Measurements from ENCODE around the gene MPHOSPH10. TPM values are rescaled to one million over a fixed set of nuclear protein-coding genes. Genes with fewer than 3 reads are reported as not detected.
A peak's percentile ranks its signal among the peaks of the same experiment; 100 is the strongest.
"Not testable (repeated sequence)": the region's sequence is repeated elsewhere in the genome, so short reads cannot be mapped to it uniquely, and the experiment has no call there.

Gene MPHOSPH10
- total and polyA plus RNA-seq, 10 of the 15 experiments (the other 5 are each of a cell fraction or from before 2014, with no cell fraction given) = 23.8 to 56.8 (median 41.3) TPM

DNA sequence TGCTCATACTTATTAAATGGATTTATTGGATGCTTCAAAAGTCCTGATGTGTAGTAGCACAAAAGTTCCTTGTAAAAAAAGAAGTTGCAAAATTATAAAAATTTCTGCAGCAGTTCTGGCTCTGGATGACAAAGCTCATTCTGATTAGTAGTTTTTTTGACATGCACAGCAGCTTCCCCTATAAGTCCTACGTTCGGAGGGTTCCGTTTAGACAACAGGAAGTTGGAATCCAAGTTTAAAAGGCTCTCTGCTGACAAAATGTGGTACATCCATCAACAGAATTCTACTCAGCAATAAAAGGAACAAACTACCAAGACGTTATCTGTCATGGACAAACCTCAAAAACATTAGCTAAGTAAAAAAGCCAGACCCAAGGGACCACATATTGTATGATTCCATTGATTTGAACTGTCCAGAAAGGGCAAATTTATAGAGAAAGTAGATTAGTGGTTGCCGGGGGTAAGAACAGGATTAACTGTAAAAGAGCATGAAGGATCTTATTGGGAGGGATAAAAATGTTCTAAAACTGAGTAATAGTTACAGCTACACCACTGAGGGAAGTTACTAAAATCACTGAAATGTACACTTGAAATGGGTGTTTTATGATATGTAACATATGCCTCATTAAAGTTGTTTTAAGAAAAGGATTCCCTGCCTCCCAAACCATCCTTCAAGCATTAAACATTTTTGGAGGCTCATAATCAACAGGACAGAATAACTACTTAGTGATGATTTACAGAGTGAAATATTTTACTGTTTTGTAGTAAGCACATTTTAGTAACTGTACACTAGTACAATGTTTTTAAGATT lies 53.1 kb downstream of the MPHOSPH10 start:
- H2AFZ ChIP-seq (ENCODE audit: control insufficient read depth, low read depth, low read length); H3K4me1 ChIP-seq (ENCODE audit: control insufficient read depth, insufficient read depth, low read length); DNase-seq (ENCODE audit: low read depth, low spot score); SMC1A ChIA-PET (ENCODE audit: uncharacterized antibody, unreplicated experiment); H3K9me3 ChIP-seq (replicated peaks; ENCODE audit: control insufficient read depth, insufficient read depth, low read length); H3K79me2 ChIP-seq (ENCODE audit: control insufficient read depth, insufficient read depth, low read length); H3K27ac ChIP-seq (ENCODE audit: control insufficient read depth, insufficient read depth); ATAC-seq; H3K9ac ChIP-seq (ENCODE audit: control insufficient read depth, insufficient read depth, low read length); CTCF ChIA-PET; H3K4me3 ChIP-seq; H3K36me3 ChIP-seq (ENCODE audit: control insufficient read depth in 2 of 2, insufficient read depth in 2 of 2, low read length in 1 of 2); intact Hi-C loops (cut with micrococcal nuclease; ENCODE audit: unreplicated experiment); RAD21 ChIA-PET (ENCODE audit: unreplicated experiment); in situ Hi-C loops (cut with MboI); H3K4me2 ChIP-seq (ENCODE audit: control insufficient read depth, insufficient read depth); POLR2A ChIA-PET; BruUV-seq (replicated peaks); H3K27me3 ChIP-seq (replicated peaks in 1 of 2; ENCODE audit: control insufficient read depth in 2 of 2, insufficient read depth in 2 of 2, low read length in 1 of 2); H4K20me1 ChIP-seq (ENCODE audit: control insufficient read depth, insufficient read depth): not testable (repeated sequence)
- FAIRE-seq = peak; percentile 7
- WGBS (ENCODE audit: insufficient coverage, insufficient replicate concordance, low lambda C conversion rate, missing lambda C conversion rate) = 11% methylated on average over 2 of the region's 5 CpGs

DNA sequence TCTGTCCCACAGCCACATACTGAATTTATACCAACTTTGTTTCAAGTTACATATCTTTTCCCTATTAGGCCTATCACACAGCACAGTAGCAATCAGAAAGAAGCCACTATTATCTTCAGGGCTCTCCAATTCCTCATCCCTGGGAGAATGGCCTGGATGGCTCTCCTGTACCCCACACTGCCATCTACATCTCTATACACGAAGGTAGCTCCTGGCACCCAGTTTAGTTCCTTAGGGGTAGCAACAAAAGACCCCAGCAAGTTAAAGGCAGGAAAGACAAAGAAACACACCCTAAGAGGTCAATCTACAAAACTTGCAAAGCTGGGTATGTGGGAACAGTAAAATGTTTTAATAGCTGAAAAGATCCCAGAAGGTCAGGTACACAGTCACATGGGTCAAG lies 56.5 kb downstream of the MPHOSPH10 start:
- Histone ChIP-seq H4K20me1 (ENCODE audit: control insufficient read depth, insufficient read depth) (no peaks in the 10 kb centered on the region), H3K4me1 (ENCODE audit: control insufficient read depth, insufficient read depth, low read length) (no peaks in the 10 kb centered on the region), H3K36me3 (ENCODE audit: control insufficient read depth in 2 of 2, insufficient read depth in 2 of 2, low read length in 1 of 2) (no peaks in the 10 kb centered on the region), H3K9me3 (replicated peaks; ENCODE audit: control insufficient read depth, insufficient read depth, low read length) (no peaks in the 10 kb centered on the region), H2AFZ (ENCODE audit: control insufficient read depth, low read depth, low read length) (no peak overlapping the region), H3K27ac (ENCODE audit: control insufficient read depth, insufficient read depth) (no peak overlapping the region), H3K4me3 (no peak overlapping the region), H3K9ac (ENCODE audit: control insufficient read depth, insufficient read depth, low read length) (no peak overlapping the region), H3K27me3 (replicated peaks in 1 of 2; ENCODE audit: control insufficient read depth in 2 of 2, insufficient read depth in 2 of 2, low read length in 1 of 2) (no peaks in the 10 kb centered on the region), H3K4me2 (ENCODE audit: control insufficient read depth, insufficient read depth) (no peak overlapping the region), H3K79me2 (ENCODE audit: control insufficient read depth, insufficient read depth, low read length) (no peaks in the 10 kb centered on the region)
- WGBS (ENCODE audit: insufficient coverage, insufficient replicate concordance, low lambda C conversion rate, missing lambda C conversion rate) = 0% methylated on average over 1 of the region's 1 CpG
- DNase-seq (ENCODE audit: low read depth, low spot score) = no peak
- intact Hi-C loops (cut with micrococcal nuclease; ENCODE audit: unreplicated experiment) (no loop called here), in situ Hi-C loops (cut with MboI) (no loop called here)
- CTCF ChIA-PET = no interaction called here
- RAD21 ChIA-PET (ENCODE audit: unreplicated experiment) = no interaction called here
- BruUV-seq (replicated peaks) = no TSS peak
- no peak for FAIRE-seq
- ATAC-seq = no peak
- TF ChIP-seq MTA3 (IDR thresholded peaks at IDR 0.05; ENCODE audit: borderline replicate concordance, low read length) = no peak
- TF ChIP-seq KLF5 (IDR thresholded peaks at IDR 0.05; ENCODE audit: partially characterized antibody) = no peak
- SMC1A ChIA-PET (ENCODE audit: uncharacterized antibody, unreplicated experiment) = interaction anchor here (1.4 to 1.6 kb wide), 2 partner anchors 86 to 137 kb away, joined by 3 to 4 read pairs; no protein-coding TSS in a partner anchor
- POLR2A ChIA-PET = no interaction called here
